ENCODE results near the gene INSYN2B.

- no peak for TF ChIP-seq CTCF (IDR thresholded peaks at IDR 0.05)
- no peak for TF ChIP-seq POLR2A (IDR thresholded peaks at IDR 0.05)
- no peak for TF ChIP-seq POLR2AphosphoS5 (IDR thresholded peaks at IDR 0.05; ENCODE audit: insufficient read depth in 1 of 2, low read depth in 1 of 2)
Measured at GRCh38 chr5:169836835-169837536, 143.3 kb downstream of the INSYN2B start.
